ENCODE measurements around the gene KMT2B.

DNA sequence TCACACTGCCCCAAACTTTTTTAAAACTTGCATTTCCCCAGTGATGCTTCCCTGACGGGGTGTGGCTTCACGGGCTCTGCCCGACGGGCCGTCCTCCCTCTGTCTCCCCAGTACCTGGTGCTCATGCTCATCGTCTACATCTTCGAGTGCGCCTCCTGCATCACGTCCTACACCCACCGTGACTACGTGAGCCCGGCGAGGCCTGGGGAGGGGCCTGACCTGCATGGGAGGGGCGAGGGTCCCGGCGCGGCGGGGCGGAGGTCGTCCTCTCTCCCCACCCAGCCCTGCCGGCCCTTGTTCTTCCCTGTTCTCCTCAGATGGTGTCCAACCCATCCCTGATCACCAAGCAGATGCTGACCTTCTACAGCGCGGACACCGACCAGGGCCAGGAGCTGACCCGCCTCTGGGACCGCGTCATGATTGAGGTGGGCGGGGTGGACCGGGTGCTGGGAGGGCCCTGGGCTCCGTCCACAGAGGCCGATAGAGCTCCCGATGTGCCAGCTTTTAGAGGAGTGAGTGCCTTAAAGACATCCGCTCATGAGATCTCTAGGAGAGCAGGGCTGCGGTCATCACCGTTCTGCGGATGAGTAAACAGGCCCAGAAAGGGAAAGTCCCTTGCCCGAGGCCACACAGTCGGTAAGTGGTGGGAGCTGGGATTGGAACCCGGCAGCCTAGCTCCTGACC lies 44.5 kb upstream of the KMT2B start:
- TF ChIP-seq, protein P1, sequence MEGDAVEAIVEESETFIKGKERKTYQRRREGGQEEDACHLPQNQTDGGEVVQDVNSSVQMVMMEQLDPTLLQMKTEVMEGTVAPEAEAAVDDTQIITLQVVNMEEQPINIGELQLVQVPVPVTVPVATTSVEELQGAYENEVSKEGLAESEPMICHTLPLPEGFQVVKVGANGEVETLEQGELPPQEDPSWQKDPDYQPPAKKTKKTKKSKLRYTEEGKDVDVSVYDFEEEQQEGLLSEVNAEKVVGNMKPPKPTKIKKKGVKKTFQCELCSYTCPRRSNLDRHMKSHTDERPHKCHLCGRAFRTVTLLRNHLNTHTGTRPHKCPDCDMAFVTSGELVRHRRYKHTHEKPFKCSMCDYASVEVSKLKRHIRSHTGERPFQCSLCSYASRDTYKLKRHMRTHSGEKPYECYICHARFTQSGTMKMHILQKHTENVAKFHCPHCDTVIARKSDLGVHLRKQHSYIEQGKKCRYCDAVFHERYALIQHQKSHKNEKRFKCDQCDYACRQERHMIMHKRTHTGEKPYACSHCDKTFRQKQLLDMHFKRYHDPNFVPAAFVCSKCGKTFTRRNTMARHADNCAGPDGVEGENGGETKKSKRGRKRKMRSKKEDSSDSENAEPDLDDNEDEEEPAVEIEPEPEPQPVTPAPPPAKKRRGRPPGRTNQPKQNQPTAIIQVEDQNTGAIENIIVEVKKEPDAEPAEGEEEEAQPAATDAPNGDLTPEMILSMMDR (IDR thresholded peaks at IDR 0.05; ENCODE audit: control extremely low read depth in 1 of 3, insufficient read depth in 1 of 3, low read depth in 1 of 3, low read length in 3 of 3), result no peak
- TF ChIP-seq SAP30 (IDR thresholded peaks at IDR 0.05; ENCODE audit: insufficient read depth, insufficient replicate concordance, low read length) (no peak), SIN3A (conservative IDR thresholded peaks at IDR 0.05 in 1 of 2, IDR thresholded peaks at IDR 0.05 in 1 of 2; ENCODE audit: low read depth in 1 of 2, low read length in 2 of 2) (no peak), JUND (IDR thresholded peaks at IDR 0.05; ENCODE audit: low read length) (no peak), ZNF274 (IDR thresholded peaks at IDR 0.05; ENCODE audit: borderline replicate concordance, extremely low read depth, low read length) (no peak), CHD2 (IDR thresholded peaks at IDR 0.05; ENCODE audit: low read length) (no peak), FOSL1 (IDR thresholded peaks at IDR 0.05; ENCODE audit: insufficient read depth, low read depth, low read length) (no peak), KDM1A (IDR thresholded peaks at IDR 0.05; ENCODE audit: borderline replicate concordance, low read length) (no peak), EZH2 (IDR thresholded peaks at IDR 0.05; ENCODE audit: low read depth, low read length, severe bottlenecking) (no peak), TAF1 (IDR thresholded peaks at IDR 0.05; ENCODE audit: low read depth, low read length) (no peak)

Measured in H1 (cell line).